ENCODE measurements around the gene SERPINB10. TPM values are rescaled to one million over a fixed set of nuclear protein-coding genes. Genes with fewer than 3 reads are reported as not detected.

Gene SERPINB10
- total and polyA plus RNA-seq, 9 of the 15 experiments (the other 6 are each of a cell fraction or from before 2014, with no cell fraction given), result not detected

DNA sequence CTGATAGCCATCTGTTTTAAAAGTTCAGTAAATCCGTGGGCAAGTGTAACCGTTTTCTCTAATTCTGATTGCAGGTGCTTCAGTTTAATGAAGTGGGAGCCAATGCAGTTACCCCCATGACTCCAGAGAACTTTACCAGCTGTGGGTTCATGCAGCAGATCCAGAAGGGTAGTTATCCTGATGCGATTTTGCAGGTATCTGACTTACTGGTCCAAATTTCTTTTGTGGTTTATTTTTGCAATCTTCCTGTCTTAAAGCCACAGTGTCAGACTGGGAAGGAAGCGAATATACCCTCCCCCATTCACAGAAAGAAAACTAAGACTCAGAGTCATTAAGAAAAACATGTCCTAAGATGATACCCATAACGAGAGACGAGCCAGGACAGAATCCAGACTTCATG is 12.6 kb upstream of the SERPINB10 start:
- H2AFZ ChIP-seq (ENCODE audit: low read depth, low read length), result no peak overlapping the region
- ATAC-seq, result no peak
- no peak overlapping the region for H3K27ac ChIP-seq (ENCODE audit: extremely low read depth, low read depth, low read length)
- ChIA-PET CTCF (ENCODE audit: low intra/inter-chr PET ratio) (no interaction called here), POLR2A (no interaction called here)
- H4K20me1 ChIP-seq (replicated peaks; ENCODE audit: control insufficient read depth, insufficient read depth, low read length), result no peaks in the 10 kb centered on the region
- no peak overlapping the region for H3K4me2 ChIP-seq (ENCODE audit: insufficient read depth, low read length)
- no peak for TF ChIP-seq CC2D1A (IDR thresholded peaks at IDR 0.05)
- no peak for TF ChIP-seq ELF1 (tag; IDR thresholded peaks at IDR 0.05)
- TF ChIP-seq MCM2 (IDR thresholded peaks at IDR 0.05; ENCODE audit: low read depth), result no peak
- TF ChIP-seq SREBF1 (IDR thresholded peaks at IDR 0.05; ENCODE audit: borderline replicate concordance, low read depth, low read length), result no peak
- TF ChIP-seq, protein P1, sequence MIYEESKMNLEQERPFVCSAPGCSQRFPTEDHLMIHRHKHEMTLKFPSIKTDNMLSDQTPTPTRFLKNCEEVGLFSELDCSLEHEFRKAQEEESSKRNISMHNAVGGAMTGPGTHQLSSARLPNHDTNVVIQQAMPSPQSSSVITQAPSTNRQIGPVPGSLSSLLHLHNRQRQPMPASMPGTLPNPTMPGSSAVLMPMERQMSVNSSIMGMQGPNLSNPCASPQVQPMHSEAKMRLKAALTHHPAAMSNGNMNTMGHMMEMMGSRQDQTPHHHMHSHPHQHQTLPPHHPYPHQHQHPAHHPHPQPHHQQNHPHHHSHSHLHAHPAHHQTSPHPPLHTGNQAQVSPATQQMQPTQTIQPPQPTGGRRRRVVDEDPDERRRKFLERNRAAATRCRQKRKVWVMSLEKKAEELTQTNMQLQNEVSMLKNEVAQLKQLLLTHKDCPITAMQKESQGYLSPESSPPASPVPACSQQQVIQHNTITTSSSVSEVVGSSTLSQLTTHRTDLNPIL (CRISPR knock-in tag; IDR thresholded peaks at IDR 0.05), result no peak
- TF ChIP-seq TCF3 (CRISPR knock-in tag; IDR thresholded peaks at IDR 0.05), result no peak
- TF ChIP-seq POLR2H (tag; IDR thresholded peaks at IDR 0.05; ENCODE audit: low read depth), result no peak
- TF ChIP-seq, protein P2, sequence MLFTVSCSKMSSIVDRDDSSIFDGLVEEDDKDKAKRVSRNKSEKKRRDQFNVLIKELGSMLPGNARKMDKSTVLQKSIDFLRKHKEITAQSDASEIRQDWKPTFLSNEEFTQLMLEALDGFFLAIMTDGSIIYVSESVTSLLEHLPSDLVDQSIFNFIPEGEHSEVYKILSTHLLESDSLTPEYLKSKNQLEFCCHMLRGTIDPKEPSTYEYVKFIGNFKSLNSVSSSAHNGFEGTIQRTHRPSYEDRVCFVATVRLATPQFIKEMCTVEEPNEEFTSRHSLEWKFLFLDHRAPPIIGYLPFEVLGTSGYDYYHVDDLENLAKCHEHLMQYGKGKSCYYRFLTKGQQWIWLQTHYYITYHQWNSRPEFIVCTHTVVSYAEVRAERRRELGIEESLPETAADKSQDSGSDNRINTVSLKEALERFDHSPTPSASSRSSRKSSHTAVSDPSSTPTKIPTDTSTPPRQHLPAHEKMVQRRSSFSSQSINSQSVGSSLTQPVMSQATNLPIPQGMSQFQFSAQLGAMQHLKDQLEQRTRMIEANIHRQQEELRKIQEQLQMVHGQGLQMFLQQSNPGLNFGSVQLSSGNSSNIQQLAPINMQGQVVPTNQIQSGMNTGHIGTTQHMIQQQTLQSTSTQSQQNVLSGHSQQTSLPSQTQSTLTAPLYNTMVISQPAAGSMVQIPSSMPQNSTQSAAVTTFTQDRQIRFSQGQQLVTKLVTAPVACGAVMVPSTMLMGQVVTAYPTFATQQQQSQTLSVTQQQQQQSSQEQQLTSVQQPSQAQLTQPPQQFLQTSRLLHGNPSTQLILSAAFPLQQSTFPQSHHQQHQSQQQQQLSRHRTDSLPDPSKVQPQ (CRISPR knock-in tag; IDR thresholded peaks at IDR 0.05; ENCODE audit: borderline replicate concordance), result no peak
- TF ChIP-seq ZNF77 (CRISPR knock-in tag; IDR thresholded peaks at IDR 0.05), result no peak
- TF ChIP-seq RFX1 (IDR thresholded peaks at IDR 0.05), result no peak
- no peak for TF ChIP-seq ATF1 (CRISPR knock-in tag; IDR thresholded peaks at IDR 0.05)
- TF ChIP-seq ATF1 (tag; IDR thresholded peaks at IDR 0.05), result no peak
- TF ChIP-seq, protein P3, sequence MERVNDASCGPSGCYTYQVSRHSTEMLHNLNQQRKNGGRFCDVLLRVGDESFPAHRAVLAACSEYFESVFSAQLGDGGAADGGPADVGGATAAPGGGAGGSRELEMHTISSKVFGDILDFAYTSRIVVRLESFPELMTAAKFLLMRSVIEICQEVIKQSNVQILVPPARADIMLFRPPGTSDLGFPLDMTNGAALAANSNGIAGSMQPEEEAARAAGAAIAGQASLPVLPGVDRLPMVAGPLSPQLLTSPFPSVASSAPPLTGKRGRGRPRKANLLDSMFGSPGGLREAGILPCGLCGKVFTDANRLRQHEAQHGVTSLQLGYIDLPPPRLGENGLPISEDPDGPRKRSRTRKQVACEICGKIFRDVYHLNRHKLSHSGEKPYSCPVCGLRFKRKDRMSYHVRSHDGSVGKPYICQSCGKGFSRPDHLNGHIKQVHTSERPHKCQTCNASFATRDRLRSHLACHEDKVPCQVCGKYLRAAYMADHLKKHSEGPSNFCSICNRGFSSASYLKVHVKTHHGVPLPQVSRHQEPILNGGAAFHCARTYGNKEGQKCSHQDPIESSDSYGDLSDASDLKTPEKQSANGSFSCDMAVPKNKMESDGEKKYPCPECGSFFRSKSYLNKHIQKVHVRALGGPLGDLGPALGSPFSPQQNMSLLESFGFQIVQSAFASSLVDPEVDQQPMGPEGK (CRISPR knock-in tag; IDR thresholded peaks at IDR 0.05; ENCODE audit: borderline replicate concordance), result no peak
- no peak for TF ChIP-seq ELF2 (CRISPR knock-in tag; IDR thresholded peaks at IDR 0.05)
- TF ChIP-seq HNRNPUL1 (IDR thresholded peaks at IDR 0.05; ENCODE audit: low read length), result no peak
- no peak for TF ChIP-seq ZNF408 (CRISPR knock-in tag; IDR thresholded peaks at IDR 0.05; ENCODE audit: low read depth)
- FAIRE-seq, result no peak
- intact Hi-C loops (cut with micrococcal nuclease), result no loop called here
- H3K79me2 ChIP-seq (ENCODE audit: control insufficient read depth, insufficient read depth, low read length), result no peaks in the 10 kb centered on the region
- H3K27me3 ChIP-seq (ENCODE audit: control insufficient read depth in 2 of 2, insufficient read depth in 2 of 2, low read length in 2 of 2), result no peaks in the 10 kb centered on the region
- H3K36me3 ChIP-seq (ENCODE audit: control insufficient read depth, insufficient read depth, low read length), result no peaks in the 10 kb centered on the region
- in situ Hi-C loops (cut with MboI), result no loop called here
- H3K9me1 ChIP-seq (ENCODE audit: control insufficient read depth, insufficient read depth, low read length), result no peaks in the 10 kb centered on the region
- DNase-seq (ENCODE audit: extremely low read depth in 1 of 4, low spot score in 3 of 4), result no peak
- 0% methylated on average over 4 of the region's 6 CpGs for WGBS (ENCODE audit: insufficient coverage, low coverage, missing lambda C conversion rate)
- H3K9ac ChIP-seq (ENCODE audit: insufficient read depth in 1 of 2, low read depth in 2 of 2, low read length in 2 of 2), result no peak overlapping the region
- no peaks in the 10 kb centered on the region; the same call in 1 of the 2 replicates for H3K9me3 ChIP-seq (replicated peaks; ENCODE audit: control insufficient read depth, insufficient read depth, low read depth, low read length)
- no peak overlapping the region for H3K4me3 ChIP-seq
- H3K4me1 ChIP-seq (replicated peaks in 1 of 2; ENCODE audit: control insufficient read depth in 2 of 2, insufficient read depth in 2 of 2, low read length in 2 of 2), result no peaks in the 10 kb centered on the region
- no TSS peak for BruUV-seq (replicated peaks)
